H9 (cell line): ENCODE data around the gene NHP2. TPM values are rescaled to one million over a fixed set of nuclear protein-coding genes. Genes with fewer than 3 reads are reported as not detected.

Experiments
- DNase-seq: peaks from one replicate; pipeline ENCODE4 v3.0.0-alpha.2; 2017
- H2AFZ ChIP-seq: one replicate; pipeline ENCODE4 v1.6.1; 2013; ENCODE audit warnings: mild to moderate bottlenecking, low read length, control low read depth, moderate library complexity
- H2AK5ac ChIP-seq: 2 replicates; pipeline ENCODE4 v1.6.1; 2013; ENCODE audit warnings: low read length, control low read depth, mixed read lengths; ENCODE audit not compliant: insufficient read length
- H2BK120ac ChIP-seq: one replicate; pipeline ENCODE4 v1.6.1; 2013; ENCODE audit warnings: low read depth, mild to moderate bottlenecking, low read length, control low read depth, inconsistent platforms; ENCODE audit not compliant: poor library complexity, severe bottlenecking
- H2BK12ac ChIP-seq: 2 replicates; pipeline ENCODE4 v1.6.1; 2013; ENCODE audit warnings: low read length, control low read depth, mixed read lengths, low read depth; ENCODE audit not compliant: insufficient read length
- H2BK15ac ChIP-seq: 2 replicates; pipeline ENCODE4 v1.6.1; 2013; ENCODE audit warnings: low read depth, low read length, control low read depth
- H2BK20ac ChIP-seq: one replicate; pipeline ENCODE4 v1.6.1; 2013; ENCODE audit warnings: low read depth, mild to moderate bottlenecking, low read length, control low read depth, inconsistent platforms; ENCODE audit not compliant: poor library complexity, severe bottlenecking
- H2BK5ac ChIP-seq: 2 replicates; pipeline ENCODE4 v1.6.1; 2013; ENCODE audit warnings: low read length, control low read depth, mixed read lengths; ENCODE audit not compliant: insufficient read length
- H3K14ac ChIP-seq: 2 replicates; pipeline ENCODE4 v1.6.1; 2013; ENCODE audit warnings: low read length, control low read depth; ENCODE audit not compliant: insufficient read depth
- H3K18ac ChIP-seq: 2 replicates; pipeline ENCODE4 v1.6.1; 2013; ENCODE audit warnings: low read depth, mild to moderate bottlenecking, mixed read lengths, low read length, control low read depth; ENCODE audit not compliant: insufficient read length
- H3K23ac ChIP-seq: 2 replicates; pipeline ENCODE4 v1.6.1; 2013; ENCODE audit warnings: low read length, control low read depth, mixed read lengths, low read depth; ENCODE audit not compliant: insufficient read length
- H3K23me2 ChIP-seq: 2 replicates; pipeline ENCODE4 v1.6.1; 2013; ENCODE audit warnings: low read depth, mild to moderate bottlenecking, mixed read lengths, low read length, control low read depth; ENCODE audit not compliant: insufficient read length, poor library complexity, severe bottlenecking
- H3K27ac ChIP-seq: 2 replicates; pipeline ENCODE4 v1.5.1; 2013; ENCODE audit warnings: low read length, control low read depth, mixed read lengths, low read depth; ENCODE audit not compliant: insufficient read length
- H3K27me3 ChIP-seq: 2 replicates; pipeline ENCODE4 v1.6.1; 2013; ENCODE audit warnings: low read length, control low read depth, inconsistent platforms; ENCODE audit not compliant: insufficient read depth
- H3K4ac ChIP-seq: 2 replicates; pipeline ENCODE4 v1.6.1; 2013; ENCODE audit warnings: low read depth, mild to moderate bottlenecking, control low read depth, inconsistent platforms, low read length, moderate library complexity
- H3K4me1 ChIP-seq: 2 replicates; pipeline ENCODE4 v1.6.1; 2013; ENCODE audit warnings: low read length, control low read depth, inconsistent platforms; ENCODE audit not compliant: insufficient read depth
- H3K4me2 ChIP-seq: 2 replicates; pipeline ENCODE4 v1.6.1; 2013; ENCODE audit warnings: low read length, control low read depth, mixed read lengths; ENCODE audit not compliant: insufficient read length, insufficient read depth
- H3K56ac ChIP-seq: 2 replicates; pipeline ENCODE4 v1.6.1; 2013; ENCODE audit warnings: low read depth, mild to moderate bottlenecking, mixed read lengths, low read length, control low read depth; ENCODE audit not compliant: insufficient read length
- H3K79me1 ChIP-seq: 2 replicates; pipeline ENCODE4 v1.6.1; 2013; ENCODE audit warnings: low read depth, mild to moderate bottlenecking, moderate library complexity, low read length, control low read depth, inconsistent platforms; ENCODE audit not compliant: insufficient read depth, poor library complexity, severe bottlenecking
- H3K79me2 ChIP-seq: 2 replicates; pipeline ENCODE4 v1.6.1; 2013; ENCODE audit warnings: low read length, control low read depth, inconsistent platforms; ENCODE audit not compliant: insufficient read depth
- H3K9ac ChIP-seq: 2 replicates; pipeline ENCODE4 v1.6.1; 2013; ENCODE audit warnings: low read length, control low read depth, mixed read lengths; ENCODE audit not compliant: insufficient read length; ENCODE audit errors: extremely low read depth
- H3K9me3 ChIP-seq: one replicate; pipeline ENCODE4 v1.6.1; 2013; ENCODE audit warnings: low read depth, low read length, inconsistent platforms; ENCODE audit not compliant: control insufficient read depth
- H3T11ph ChIP-seq: one replicate; pipeline ENCODE4 v1.6.1; 2013; ENCODE audit warnings: mild to moderate bottlenecking, low read length, control low read depth, inconsistent platforms
- H4K20me1 ChIP-seq: one replicate; pipeline ENCODE4 v1.6.1; 2013; ENCODE audit not compliant: control insufficient read depth, insufficient read length, insufficient read depth
- H4K5ac ChIP-seq: 2 replicates; pipeline ENCODE4 v1.6.1; 2013; ENCODE audit warnings: low read depth, mild to moderate bottlenecking, mixed read lengths, low read length, control low read depth; ENCODE audit not compliant: insufficient read length
- H4K8ac ChIP-seq: replicated peaks from 2 replicates; pipeline ENCODE4 v1.6.1; 2013; ENCODE audit warnings: low read length, control low read depth, mixed read lengths, low read depth; ENCODE audit not compliant: insufficient read length
- H4K91ac ChIP-seq: 2 replicates; pipeline ENCODE4 v1.6.1; 2013; ENCODE audit warnings: low read depth, mild to moderate bottlenecking, moderate library complexity, mixed read lengths, low read length, control low read depth; ENCODE audit not compliant: insufficient read length
- H3K27ac Mint-ChIP-seq, 3 experiments: 2 replicates in 2 of 3; 3 replicates in 1 of 3; pipeline ENCODE4 v1.8.0; 2020 to 2021; ENCODE audit warnings: mixed read lengths in 3 of 3, mild to moderate bottlenecking in 1 of 3, moderate library complexity in 1 of 3
- H3K27me3 Mint-ChIP-seq: 2 replicates; pipeline ENCODE4 v1.8.0; 2021; ENCODE audit warnings: low read depth, mild to moderate bottlenecking, moderate library complexity, mixed read lengths
- H3K36me3 Mint-ChIP-seq, 3 experiments: 2 replicates in 2 of 3; 3 replicates in 1 of 3; pipeline ENCODE4 v1.8.0; 2020 to 2021; ENCODE audit warnings: low read depth in 3 of 3, mixed read lengths in 3 of 3; ENCODE audit not compliant: insufficient read depth in 1 of 3
- H3K4me1 Mint-ChIP-seq, 2 experiments: 2 replicates each; pipeline ENCODE4 v1.8.0; 2020; ENCODE audit warnings: mixed read lengths in 2 of 2
- H3K4me3 Mint-ChIP-seq, 2 experiments: 2 replicates in 1 of 2; 3 replicates in 1 of 2; pipeline ENCODE4 v1.8.0; 2020 to 2021; ENCODE audit warnings: mild to moderate bottlenecking in 2 of 2, mixed read lengths in 2 of 2, moderate library complexity in 1 of 2
- H3K9me3 Mint-ChIP-seq, 2 experiments: 2 replicates in 1 of 2; 3 replicates in 1 of 2; pipeline ENCODE4 v1.8.0; 2020; ENCODE audit warnings: mild to moderate bottlenecking in 2 of 2, mixed read lengths in 2 of 2, moderate library complexity in 1 of 2
- CTCF ChIP-seq: fragments of 200-600 bp; sonication (generic); conservative IDR thresholded peaks from 3 replicates; pipeline ENCODE4 v1.8.0; 2021; ENCODE audit warnings: antibody characterized with exemption, mild to moderate bottlenecking
- WGBS: extraction: QIAGEN DNeasy Blood & Tissue Kit; methylation state at CpG from one replicate; pipeline ENCODE4 v1.1.7; 2013; ENCODE audit warnings: missing lambda C conversion rate, low lambda C conversion rate, mixed read lengths; ENCODE audit not compliant: insufficient read length; ENCODE audit errors: extremely low coverage; 5-methylcytosine and 5-hydroxymethylcytosine counted together
- total RNA-seq: library from RNA; stranded (reverse); gene quantifications from 2 replicates; pipeline ENCODE4 v1.2.1, GENCODE V29; 2021

NHP2 gene
- total RNA-seq, 1 experiment from 2014 or later = 232 TPM

- Mint-ChIP-seq H3K4me1 (peaks cover 21 to 23% of the 10 kb centered on the region in 2 experiments), H3K27me3 (peaks cover 10% of the 10 kb centered on the region), H3K36me3 (peaks cover 6 to 20% (median 7%) of the 10 kb centered on the region in 3 experiments), H3K4me3 (no peak overlapping the region), H3K27ac (no peak overlapping the region; a peak in 2 of 7 replicates), H3K9me3 (peaks cover 24 to 26% of the 10 kb centered on the region in 2 experiments)
- Histone ChIP-seq H2AFZ (no peak overlapping the region), H3K79me2 (no peaks in the 10 kb centered on the region), H4K20me1 (no peaks in the 10 kb centered on the region), H2BK15ac (no peak overlapping the region), H3K18ac (no peak overlapping the region), H3T11ph (no peak overlapping the region), H2BK5ac (no peak overlapping the region), H2BK20ac (no peak overlapping the region), H3K4me2 (no peak overlapping the region), H2AK5ac (no peak overlapping the region), H3K14ac (no peak overlapping the region), H3K23ac (no peak overlapping the region), H3K23me2 (no peaks in the 10 kb centered on the region), H3K27me3 (no peaks in the 10 kb centered on the region), H3K9me3 (no peaks in the 10 kb centered on the region), H3K27ac (no peak overlapping the region), H3K9ac (no peak overlapping the region), H4K8ac (no peak overlapping the region), H3K4ac (no peak overlapping the region), H3K4me1 (no peaks in the 10 kb centered on the region), H3K56ac (no peak overlapping the region), H3K79me1 (no peaks in the 10 kb centered on the region), H2BK12ac (no peak overlapping the region), H2BK120ac (no peak overlapping the region), H4K5ac (no peak overlapping the region), H4K91ac (no peak overlapping the region)
- TF ChIP-seq CTCF = no peak
- no peak for DNase-seq
- no CpG with 5 or more reads among the region's 8 CpGs for WGBS
These were observed 39.6 kb upstream of the NHP2 start for GRCh38 chr5:178193251-178193809.
